HepG2 (cell line): ENCODE data around the gene MLLT10. TPM values are rescaled to one million over a fixed set of nuclear protein-coding genes. Genes with fewer than 3 reads are reported as not detected.

Source experiments
- ARNTL ChIP-seq: sonication (generic); formaldehyde crosslinking; IDR thresholded peaks from 2 replicates; pipeline ENCODE4 v1.4.0; 2020; ENCODE audit warnings: mild to moderate bottlenecking, missing genetic modification reagents
- CREBL2 ChIP-seq: sonication (generic); formaldehyde crosslinking; IDR thresholded peaks from 2 replicates; pipeline ENCODE4 v1.8.1; 2023; ENCODE audit warnings: missing genetic modification reagents, mild to moderate bottlenecking, borderline replicate concordance
- EEA1 ChIP-seq: sonication (generic); formaldehyde crosslinking; IDR thresholded peaks from 2 replicates; pipeline ENCODE4 v1.5.1; 2020; ENCODE audit warnings: mild to moderate bottlenecking, missing genetic modification reagents, borderline replicate concordance
- FIP1L1 ChIP-seq: fragments of 200-400 bp; formaldehyde crosslinking; IDR thresholded peaks from 2 replicates; pipeline ENCODE4 v1.6.1; 2018; ENCODE audit warnings: low read depth, mild to moderate bottlenecking, low read length, moderate library complexity, borderline replicate concordance; ENCODE audit not compliant: insufficient read depth
- FOXC1 ChIP-seq: sonication (generic); formaldehyde crosslinking; IDR thresholded peaks from 2 replicates; pipeline ENCODE4 v1.8.0; 2022; ENCODE audit warnings: mild to moderate bottlenecking, missing genetic modification reagents, borderline replicate concordance
- HOXD1 ChIP-seq: sonication (generic); formaldehyde crosslinking; IDR thresholded peaks from 2 replicates; pipeline ENCODE4 v1.5.0; 2020; ENCODE audit warnings: missing genetic modification reagents
- POLR2AphosphoS2 ChIP-seq: IDR thresholded peaks from 2 replicates; pipeline ENCODE4 v1.6.1; 2011; ENCODE audit warnings: low read depth, low read length, improper control_type of control experiment
- RELA ChIP-seq: sonication (generic); formaldehyde crosslinking; IDR thresholded peaks from 2 replicates; pipeline ENCODE4 v1.4.0; 2020; ENCODE audit warnings: missing genetic modification reagents
- SMARCC2 ChIP-seq: fragments of 450-650 bp; IDR thresholded peaks from 2 replicates; pipeline ENCODE4 v1.6.1; 2017; ENCODE audit warnings: antibody characterized with exemption, mild to moderate bottlenecking
- ZBED4 ChIP-seq: sonication (generic); formaldehyde crosslinking; IDR thresholded peaks from 2 replicates; pipeline ENCODE4 v1.4.0; 2020; ENCODE audit warnings: missing genetic modification reagents, borderline replicate concordance
- ZNF883 ChIP-seq: sonication (generic); formaldehyde crosslinking; IDR thresholded peaks from 2 replicates; pipeline ENCODE4 v1.5.1; 2020; ENCODE audit warnings: mild to moderate bottlenecking, missing genetic modification reagents; ENCODE audit errors: not compliant biosample characterization
- ZSCAN30 ChIP-seq: sonication (generic); formaldehyde crosslinking; IDR thresholded peaks from 2 replicates; pipeline ENCODE4 v1.5.0; 2020; ENCODE audit warnings: mild to moderate bottlenecking, missing genetic modification reagents
- polyA plus RNA-seq, 8 experiments: library from polyadenylated mRNA; depleted of rRNA in 3 of 8; stranded (reverse) in 7 of 8; unstranded in 1 of 8; fragments of >200 nt; fragmentation: Illumina TruSeq in 4 of 8; extraction: Trizol in 4 of 8; gene quantifications; 2 replicates each; pipeline versions ENCODE4 v1.2.1 to v1.2.3, GENCODE V29; 2011 to 2016; ENCODE audit warnings: low read depth in 4 of 8, missing spikeins in 1 of 8, mixed read lengths in 1 of 8; ENCODE audit not compliant: insufficient read depth in 1 of 8
- total RNA-seq, 5 experiments: library from RNA; depleted of rRNA; stranded (reverse); fragments of >200 nt; fragmentation: Illumina TruSeq; extraction: Trizol; gene quantifications; 2 replicates each; pipeline ENCODE4 v1.2.3, GENCODE V29; 2016; ENCODE audit warnings: low read depth in 1 of 5
- TF ChIP-seq, protein P1 (sequence below): sonication (generic); formaldehyde crosslinking; IDR thresholded peaks from 2 replicates; pipeline ENCODE4 v1.5.0; 2020; ENCODE audit warnings: missing genetic modification reagents, mild to moderate bottlenecking, borderline replicate concordance
- TF ChIP-seq, protein P2 (sequence below), 2 experiments: sonication (generic) in 1 of 2; formaldehyde crosslinking in 1 of 2; IDR thresholded peaks; 2 replicates each; pipeline versions ENCODE4 v1.4.0 to v1.6.1; 2018 to 2020; ENCODE audit warnings: missing genetic modification reagents in 2 of 2, borderline replicate concordance in 1 of 2, low read depth in 1 of 2, mild to moderate bottlenecking in 1 of 2, missing biosample characterization in 1 of 2
- TF ChIP-seq, protein P3 (sequence below): sonication (generic); formaldehyde crosslinking; IDR thresholded peaks from 2 replicates; pipeline ENCODE4 v1.9.0; 2021; ENCODE audit warnings: missing genetic modification reagents, borderline replicate concordance

MLLT10 gene
- total and polyA plus RNA-seq, 2 of the 13 experiments (the other 11 are each of a cell fraction or from before 2014, with no cell fraction given): 51.3 to 84.1 TPM

GRCh38 chr10:21495752-21496342 is 38.2 kb upstream of the MLLT10 start (continued):
- TF ChIP-seq ZBED4 (CRISPR knock-in tag) (peak; percentile 97), CREBL2 (CRISPR knock-in tag) (0 out of 2 replicates have a peak, but pooled peaks have one; percentile 45), FIP1L1 (no peak), SMARCC2 (no peak), HOXD1 (CRISPR knock-in tag) (no peak), ZSCAN30 (CRISPR knock-in tag) (0 out of 2 replicates have a peak, but pooled peaks have one; percentile 16), ARNTL (CRISPR knock-in tag) (peak; percentile 91), EEA1 (CRISPR knock-in tag) (peak; percentile 85; the same call in 1 of the 2 replicates), FOXC1 (peak; percentile 75; the same call in 1 of the 2 replicates), ZNF883 (no peak), RELA (peak; percentile 94), POLR2AphosphoS2 (no peak)
- TF ChIP-seq, protein P1, sequence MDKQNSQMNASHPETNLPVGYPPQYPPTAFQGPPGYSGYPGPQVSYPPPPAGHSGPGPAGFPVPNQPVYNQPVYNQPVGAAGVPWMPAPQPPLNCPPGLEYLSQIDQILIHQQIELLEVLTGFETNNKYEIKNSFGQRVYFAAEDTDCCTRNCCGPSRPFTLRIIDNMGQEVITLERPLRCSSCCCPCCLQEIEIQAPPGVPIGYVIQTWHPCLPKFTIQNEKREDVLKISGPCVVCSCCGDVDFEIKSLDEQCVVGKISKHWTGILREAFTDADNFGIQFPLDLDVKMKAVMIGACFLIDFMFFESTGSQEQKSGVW (CRISPR knock-in tag): no peak
- TF ChIP-seq, protein P2, sequence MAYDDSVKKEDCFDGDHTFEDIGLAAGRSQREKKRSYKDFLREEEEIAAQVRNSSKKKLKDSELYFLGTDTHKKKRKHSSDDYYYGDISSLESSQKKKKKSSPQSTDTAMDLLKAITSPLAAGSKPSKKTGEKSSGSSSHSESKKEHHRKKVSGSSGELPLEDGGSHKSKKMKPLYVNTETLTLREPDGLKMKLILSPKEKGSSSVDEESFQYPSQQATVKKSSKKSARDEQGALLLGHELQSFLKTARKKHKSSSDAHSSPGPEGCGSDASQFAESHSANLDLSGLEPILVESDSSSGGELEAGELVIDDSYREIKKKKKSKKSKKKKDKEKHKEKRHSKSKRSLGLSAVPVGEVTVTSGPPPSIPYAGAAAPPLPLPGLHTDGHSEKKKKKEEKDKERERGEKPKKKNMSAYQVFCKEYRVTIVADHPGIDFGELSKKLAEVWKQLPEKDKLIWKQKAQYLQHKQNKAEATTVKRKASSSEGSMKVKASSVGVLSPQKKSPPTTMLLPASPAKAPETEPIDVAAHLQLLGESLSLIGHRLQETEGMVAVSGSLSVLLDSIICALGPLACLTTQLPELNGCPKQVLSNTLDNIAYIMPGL (CRISPR knock-in tag; IDR thresholded peaks at IDR 0.05; ENCODE audit: borderline replicate concordance in 1 of 2, low read depth in 1 of 2): peak; percentile 90 to 100
- TF ChIP-seq, protein P3, sequence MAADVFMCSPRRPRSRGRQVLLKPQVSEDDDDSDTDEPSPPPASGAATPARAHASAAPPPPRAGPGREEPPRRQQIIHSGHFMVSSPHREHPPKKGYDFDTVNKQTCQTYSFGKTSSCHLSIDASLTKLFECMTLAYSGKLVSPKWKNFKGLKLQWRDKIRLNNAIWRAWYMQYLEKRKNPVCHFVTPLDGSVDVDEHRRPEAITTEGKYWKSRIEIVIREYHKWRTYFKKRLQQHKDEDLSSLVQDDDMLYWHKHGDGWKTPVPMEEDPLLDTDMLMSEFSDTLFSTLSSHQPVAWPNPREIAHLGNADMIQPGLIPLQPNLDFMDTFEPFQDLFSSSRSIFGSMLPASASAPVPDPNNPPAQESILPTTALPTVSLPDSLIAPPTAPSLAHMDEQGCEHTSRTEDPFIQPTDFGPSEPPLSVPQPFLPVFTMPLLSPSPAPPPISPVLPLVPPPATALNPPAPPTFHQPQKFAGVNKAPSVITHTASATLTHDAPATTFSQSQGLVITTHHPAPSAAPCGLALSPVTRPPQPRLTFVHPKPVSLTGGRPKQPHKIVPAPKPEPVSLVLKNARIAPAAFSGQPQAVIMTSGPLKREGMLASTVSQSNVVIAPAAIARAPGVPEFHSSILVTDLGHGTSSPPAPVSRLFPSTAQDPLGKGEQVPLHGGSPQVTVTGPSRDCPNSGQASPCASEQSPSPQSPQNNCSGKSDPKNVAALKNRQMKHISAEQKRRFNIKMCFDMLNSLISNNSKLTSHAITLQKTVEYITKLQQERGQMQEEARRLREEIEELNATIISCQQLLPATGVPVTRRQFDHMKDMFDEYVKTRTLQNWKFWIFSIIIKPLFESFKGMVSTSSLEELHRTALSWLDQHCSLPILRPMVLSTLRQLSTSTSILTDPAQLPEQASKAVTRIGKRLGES (CRISPR knock-in tag): no peak; the same call in 1 of the 2 replicates
